Colonic mucosa (tissue), 4 donors: ENCODE data around the gene HNRNPL. TPM values are rescaled to one million over a fixed set of nuclear protein-coding genes. Genes with fewer than 3 reads are reported as not detected.

Source experiments
- DNase-seq: peaks from one replicate; pipeline ENCODE4 v3.0.0-alpha.2; 2020
- H3K27ac ChIP-seq: fragments of 200-600 bp; one replicate; pipeline ENCODE4 v1.8.0; 2021
- H3K27me3 ChIP-seq: fragments of 200-600 bp; one replicate; pipeline ENCODE4 v1.8.0; 2021
- H3K36me3 ChIP-seq: fragments of 200-600 bp; one replicate; pipeline ENCODE4 v1.8.0; 2021
- H3K4me1 ChIP-seq: fragments of 200-600 bp; one replicate; pipeline ENCODE4 v1.8.0; 2021; ENCODE audit warnings: mild to moderate bottlenecking
- H3K4me3 ChIP-seq: fragments of 200-600 bp; one replicate; pipeline ENCODE4 v1.8.0; 2021
- H3K9ac ChIP-seq, 2 donors: one replicate each; pipeline ENCODE4 v1.7.0; 2013; ENCODE audit warnings: control low read depth in 2 of 2, low read depth in 2 of 2, low read length in 2 of 2
- H3K9me3 ChIP-seq: fragments of 200-600 bp; one replicate; pipeline ENCODE4 v1.8.0; 2021
- intact Hi-C: fragments of 100-400 bp; cut with DNase I; formaldehyde crosslinking; loops from one replicate; pipeline ENCODE4 v1.14.1; 2022
- total RNA-seq, 2 donors: library from RNA; stranded (reverse); fragmentation: NEBNext Ultra II Directional in 1 of 2; extraction: Animal tissue kit (Norgen Biotek cat#: 25700) in 1 of 2; gene quantifications; one replicate each; pipeline ENCODE4 v1.2.1, GENCODE V29; 2021
- TF ChIP-seq, protein P1 (sequence below): fragments of 200-600 bp; IDR thresholded peaks from one replicate; pipeline ENCODE4 v1.8.0; 2022; ENCODE audit warnings: antibody characterized with exemption, mild to moderate bottlenecking
- donor health status: healthy.
- donor health status: DM: no; HTN: no; CAD: no.
- donor health status: DM: no; HTN: no; CAD: no.

HNRNPL gene
- total RNA-seq, 2 donors from 2014 or later = 305 to 418 TPM

DNA sequence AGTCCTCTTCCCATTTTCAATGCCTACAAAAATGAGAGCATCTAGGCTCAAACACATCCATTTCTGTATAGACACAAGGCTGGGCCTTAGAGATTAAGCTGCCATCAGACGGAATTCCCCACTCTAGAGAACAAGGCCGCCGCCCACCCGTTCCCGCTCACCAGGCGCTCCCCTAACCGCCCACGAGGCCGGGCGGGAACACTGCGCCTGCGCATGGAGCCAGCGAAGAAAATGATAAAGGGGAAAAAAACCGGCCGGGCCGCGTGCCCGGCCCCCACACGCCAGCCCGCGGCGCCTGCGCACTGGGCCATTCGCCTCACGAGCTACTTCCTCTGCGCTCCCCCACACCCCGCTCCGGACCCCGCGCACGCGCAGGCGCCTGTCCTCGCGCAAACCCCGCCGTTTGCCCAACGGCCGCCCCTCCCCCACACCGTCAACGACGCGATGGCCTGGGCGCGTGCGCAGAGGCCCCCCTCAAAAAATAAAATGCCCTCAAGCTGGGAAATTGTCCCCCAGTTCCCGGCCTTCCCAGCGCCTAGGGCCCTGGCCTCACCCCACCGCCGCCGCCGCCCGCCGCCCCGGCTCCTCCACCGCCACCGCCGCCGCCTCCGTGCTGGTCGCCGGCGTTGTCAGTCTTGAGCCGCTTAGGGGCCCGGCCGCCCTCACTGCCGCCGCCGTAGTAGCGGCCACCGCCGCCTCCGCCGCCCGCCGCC, 483 bp downstream of the HNRNPL start:
- Histone ChIP-seq H3K36me3 (peaks cover 25% of the 10 kb centered on the region), H3K27me3 (no peaks in the 10 kb centered on the region), H3K4me3 (peak overlapping the region; percentile 86), H3K9ac (peak overlapping the region; percentile 76 to 88), H3K9me3 (no peaks in the 10 kb centered on the region), H3K27ac (peak overlapping the region; percentile 100), H3K4me1 (peaks cover 6% of the 10 kb centered on the region)
- DNase-seq = peak; percentile 98
- intact Hi-C loops = loop anchor here (5.0 kb wide), 1 partner anchor 37 kb away; the partner anchor contains the start of gene LGALS4
- TF ChIP-seq, protein P1, sequence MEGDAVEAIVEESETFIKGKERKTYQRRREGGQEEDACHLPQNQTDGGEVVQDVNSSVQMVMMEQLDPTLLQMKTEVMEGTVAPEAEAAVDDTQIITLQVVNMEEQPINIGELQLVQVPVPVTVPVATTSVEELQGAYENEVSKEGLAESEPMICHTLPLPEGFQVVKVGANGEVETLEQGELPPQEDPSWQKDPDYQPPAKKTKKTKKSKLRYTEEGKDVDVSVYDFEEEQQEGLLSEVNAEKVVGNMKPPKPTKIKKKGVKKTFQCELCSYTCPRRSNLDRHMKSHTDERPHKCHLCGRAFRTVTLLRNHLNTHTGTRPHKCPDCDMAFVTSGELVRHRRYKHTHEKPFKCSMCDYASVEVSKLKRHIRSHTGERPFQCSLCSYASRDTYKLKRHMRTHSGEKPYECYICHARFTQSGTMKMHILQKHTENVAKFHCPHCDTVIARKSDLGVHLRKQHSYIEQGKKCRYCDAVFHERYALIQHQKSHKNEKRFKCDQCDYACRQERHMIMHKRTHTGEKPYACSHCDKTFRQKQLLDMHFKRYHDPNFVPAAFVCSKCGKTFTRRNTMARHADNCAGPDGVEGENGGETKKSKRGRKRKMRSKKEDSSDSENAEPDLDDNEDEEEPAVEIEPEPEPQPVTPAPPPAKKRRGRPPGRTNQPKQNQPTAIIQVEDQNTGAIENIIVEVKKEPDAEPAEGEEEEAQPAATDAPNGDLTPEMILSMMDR = no peak

DNA sequence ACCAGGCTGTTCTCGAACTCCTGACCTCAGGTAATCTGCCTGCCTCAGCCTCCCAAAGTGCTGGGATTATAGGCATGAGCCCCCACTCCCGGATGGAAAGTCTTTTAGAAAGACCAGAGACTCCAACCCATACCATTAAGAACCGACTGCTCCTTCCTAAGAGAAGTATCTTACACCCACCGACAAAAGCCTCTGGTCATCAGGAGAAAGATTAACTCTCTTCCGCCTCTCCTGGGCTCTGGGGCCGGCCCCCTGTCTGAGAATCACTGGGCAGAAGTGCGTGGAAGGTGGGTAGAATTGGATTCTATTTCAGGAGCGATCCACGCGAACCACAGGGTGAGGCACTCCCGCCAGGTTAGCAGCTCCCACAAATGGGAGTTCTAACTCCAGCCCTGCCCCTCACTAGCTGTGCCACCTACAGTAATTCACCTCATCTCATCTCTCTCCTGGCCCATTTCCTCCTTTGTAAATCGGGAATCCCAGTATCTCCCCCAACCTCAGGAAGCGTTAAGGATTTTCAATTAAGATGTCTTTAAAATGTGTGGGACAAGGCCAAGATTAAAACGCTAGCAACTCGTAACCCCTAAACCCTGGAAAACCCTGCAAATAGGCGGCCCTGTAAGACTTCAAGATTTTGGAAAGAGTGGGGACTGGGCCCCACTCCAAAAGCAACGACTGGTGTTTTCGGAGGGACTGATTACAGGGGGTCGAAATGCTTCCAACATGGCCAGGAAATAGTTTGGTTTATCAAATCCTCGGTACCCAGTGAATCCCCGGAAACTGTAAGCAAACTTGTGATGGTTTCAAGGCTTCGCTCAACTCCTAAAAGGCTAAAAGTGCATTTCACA, 1.3 kb downstream of the HNRNPL start:
- intact Hi-C loops = loop anchor here (5.0 kb wide), 1 partner anchor 36 kb away; the partner anchor contains the start of gene LGALS4
- Histone ChIP-seq H3K4me1 (peaks cover 6% of the 10 kb centered on the region), H3K9me3 (no peaks in the 10 kb centered on the region), H3K4me3 (peak overlapping the region; percentile 86), H3K9ac (peak overlapping the region; percentile 52 to 76), H3K36me3 (peaks cover 33% of the 10 kb centered on the region), H3K27me3 (no peaks in the 10 kb centered on the region), H3K27ac (peak overlapping the region; percentile 100)
- TF ChIP-seq, protein P1 = no peak
- DNase-seq = no peak

DNA sequence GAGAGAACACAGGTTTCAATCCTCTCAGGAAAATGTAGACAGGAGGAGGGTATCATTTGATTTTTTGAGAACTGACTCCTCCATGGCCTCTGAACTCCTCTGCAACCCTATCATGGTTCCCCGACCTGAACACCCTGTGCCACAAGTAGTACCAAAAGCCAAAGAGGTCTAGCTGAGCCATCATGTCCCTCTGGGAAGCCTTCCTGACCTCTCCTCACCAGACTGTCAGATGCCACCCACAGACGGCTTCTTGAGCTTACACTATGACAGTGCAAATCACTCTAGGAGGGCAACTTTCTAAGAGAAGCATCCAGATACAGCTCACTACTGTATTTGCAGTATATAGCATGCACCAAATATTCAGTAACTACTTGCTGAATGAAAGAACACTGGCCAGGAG, 3.7 kb downstream of the HNRNPL start:
- Histone ChIP-seq H3K27me3 (no peaks in the 10 kb centered on the region), H3K27ac (no peak overlapping the region), H3K4me1 (peaks cover 4% of the 10 kb centered on the region), H3K36me3 (peaks cover 54% of the 10 kb centered on the region), H3K4me3 (no peak overlapping the region), H3K9me3 (no peaks in the 10 kb centered on the region), H3K9ac (no peak overlapping the region)
- intact Hi-C loops = loop anchor here (5.0 kb wide), 1 partner anchor 34 kb away; the partner anchor contains the start of gene LGALS4
- no peak for DNase-seq
- TF ChIP-seq, protein P1 = no peak

DNA sequence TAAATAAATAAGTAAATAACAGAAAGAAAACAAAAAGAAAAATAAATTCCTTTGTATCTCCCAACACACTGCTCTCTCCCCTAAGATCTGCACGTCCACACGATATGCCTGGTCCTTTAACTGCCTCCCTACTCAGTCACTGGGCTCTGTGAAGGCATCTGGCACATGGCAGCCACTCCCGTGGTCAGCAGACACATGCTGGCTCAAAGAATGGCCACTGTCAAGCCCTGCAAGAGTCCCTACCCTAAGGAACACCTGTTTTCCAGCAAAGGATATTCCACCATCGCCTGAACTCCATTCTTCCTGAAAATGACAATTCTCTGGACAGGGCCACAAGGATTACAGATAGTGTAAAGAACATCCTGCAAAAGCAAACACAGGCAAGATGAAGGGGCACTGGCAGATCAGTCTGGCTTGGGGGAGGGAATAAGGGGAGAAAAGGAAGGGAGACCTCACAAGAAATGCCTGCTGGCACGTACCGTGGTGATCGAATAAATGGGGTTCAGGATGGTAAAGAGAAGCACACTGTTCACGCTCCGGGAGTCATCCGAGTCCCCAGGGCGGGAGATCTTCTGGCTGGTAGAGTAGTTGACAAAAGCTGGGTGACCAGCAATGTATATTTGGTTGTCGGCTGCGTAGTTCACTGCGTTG, 4.3 kb downstream of the HNRNPL start:
- peaks cover 4% of the 10 kb centered on the region for H3K4me1 ChIP-seq
- peaks cover 56% of the 10 kb centered on the region for H3K36me3 ChIP-seq
- DNase-seq = no peak
- H3K9me3 ChIP-seq = no peaks in the 10 kb centered on the region
- H3K9ac ChIP-seq = no peak overlapping the region
- TF ChIP-seq, protein P1 = no peak
- H3K27me3 ChIP-seq = no peaks in the 10 kb centered on the region
- no peak overlapping the region for H3K27ac ChIP-seq
- intact Hi-C loops = loop anchor here (5.0 kb wide), 1 partner anchor 33 kb away; the partner anchor contains the start of gene LGALS4
- no peak overlapping the region for H3K4me3 ChIP-seq

DNA sequence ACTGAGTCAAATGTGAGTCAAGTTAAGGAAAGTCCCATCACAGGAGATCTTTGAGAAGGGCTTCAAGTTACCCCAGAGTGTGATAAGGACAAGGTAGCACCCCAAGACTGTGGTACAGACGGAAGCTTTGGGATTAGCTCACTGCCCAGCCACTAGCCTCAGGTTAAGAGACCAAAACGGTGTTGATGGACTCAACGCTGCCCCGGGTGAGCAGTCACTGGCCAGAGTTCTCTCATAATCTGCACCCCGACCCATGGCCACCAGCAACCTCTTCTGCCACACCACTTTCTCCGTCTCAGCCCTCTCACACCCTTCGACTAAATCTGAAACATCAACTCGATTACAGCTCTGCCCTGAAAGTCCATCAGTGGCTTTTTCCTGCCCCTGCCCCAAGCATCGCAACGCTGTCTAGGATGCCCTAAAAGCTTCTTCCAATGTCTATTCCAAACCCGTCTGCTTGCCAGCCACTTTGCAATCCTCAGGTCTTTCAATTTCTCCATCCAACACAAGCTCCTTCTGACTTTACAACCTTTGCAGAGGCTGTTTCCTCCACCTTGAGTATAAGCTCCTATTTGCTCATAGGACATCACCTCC, 5.6 kb downstream of the HNRNPL start:
- intact Hi-C loops = no loop called here
- Histone ChIP-seq H3K4me3 (no peak overlapping the region), H3K27ac (no peak overlapping the region), H3K4me1 (peaks cover 4% of the 10 kb centered on the region), H3K36me3 (peaks cover 56% of the 10 kb centered on the region), H3K9me3 (no peaks in the 10 kb centered on the region), H3K9ac (no peak overlapping the region), H3K27me3 (no peaks in the 10 kb centered on the region)
- DNase-seq = no peak
- TF ChIP-seq, protein P1 = no peak
